H1 (cell line): ENCODE data around the gene FNIP2. TPM values are rescaled to one million over a fixed set of nuclear protein-coding genes. Genes with fewer than 3 reads are reported as not detected.

Experiments used
- RAD21 ChIP-seq, 2 experiments: IDR thresholded peaks in 1 of 2; conservative IDR thresholded peaks in 1 of 2; 2 replicates each; pipeline ENCODE4 v1.6.1; 2011; ENCODE audit warnings: low read depth in 2 of 2, low read length in 2 of 2, improper control_type of control experiment in 1 of 2, inconsistent platforms in 1 of 2, mild to moderate bottlenecking in 1 of 2, moderate library complexity in 1 of 2
- TAF7 ChIP-seq: optimal IDR thresholded peaks from 2 replicates; pipeline ENCODE3; 2011; ENCODE audit warnings: low read depth, mild to moderate bottlenecking, inconsistent platforms, low read length, moderate library complexity, borderline replicate concordance
- polyA plus RNA-seq, 7 experiments: library from polyadenylated mRNA; depleted of rRNA in 3 of 7; stranded (reverse) in 5 of 7; unstranded in 2 of 7; fragments of >200 nt in 5 of 7; fragments of 200-250 nt in 2 of 7; gene quantifications; 1 replicate in 5 of 7; 2 replicates in 1 of 7; 4 replicates in 1 of 7; pipeline versions ENCODE4 v1.2.1 to v1.2.3, GENCODE V29; 2011 to 2013; ENCODE audit warnings: missing spikeins in 2 of 7, mixed read lengths in 2 of 7
- total RNA-seq: library from RNA; stranded (reverse); fragmentation: NEBNext Ultra II Directional; extraction: Animal tissue kit (Norgen Biotek cat#: 25700); gene quantifications from 2 replicates; pipeline ENCODE4 v1.2.1, GENCODE V29; 2021
- TF ChIP-seq, protein P1 (sequence below), 3 experiments: IDR thresholded peaks; 1 replicate in 2 of 3; 2 replicates in 1 of 3; pipeline versions ENCODE4 v1.5.1 to v1.6.1; 2011; ENCODE audit warnings: low read length in 3 of 3, mild to moderate bottlenecking in 3 of 3, inconsistent platforms in 2 of 3, low read depth in 1 of 3, moderate library complexity in 1 of 3; ENCODE audit not compliant: insufficient read depth in 1 of 3; ENCODE audit errors: control extremely low read depth in 1 of 3

The FNIP2 gene
- total and polyA plus RNA-seq, 2 of the 8 experiments (the other 6 are each of a cell fraction or from before 2014, with no cell fraction given) = 4.0 to 13.0 TPM

DNA sequence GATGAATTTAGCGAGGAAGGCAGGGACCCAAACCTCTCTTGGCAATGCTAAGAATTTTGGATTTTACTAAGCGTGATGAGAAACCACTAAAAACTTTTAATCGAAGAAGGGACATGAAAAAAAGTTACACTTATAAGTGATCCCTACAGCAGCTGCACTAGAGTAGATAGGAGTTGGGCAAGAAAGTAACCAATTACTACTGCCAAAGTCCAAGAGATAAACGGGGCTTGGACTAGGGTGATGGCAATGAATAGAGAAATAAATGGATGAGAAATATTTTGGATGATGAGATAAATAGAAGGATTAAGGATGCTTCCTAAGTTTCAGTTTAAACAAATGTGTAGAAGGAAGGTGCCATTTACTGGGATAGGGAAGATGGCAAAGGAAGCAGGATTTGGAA, 6.3 kb upstream of the FNIP2 start (continued):
- no peak for TF ChIP-seq RAD21 (IDR thresholded peaks at IDR 0.05 in 1 of 2, conservative IDR thresholded peaks at IDR 0.05 in 1 of 2; ENCODE audit: low read depth in 2 of 2, low read length in 2 of 2)
- TF ChIP-seq, protein P1, sequence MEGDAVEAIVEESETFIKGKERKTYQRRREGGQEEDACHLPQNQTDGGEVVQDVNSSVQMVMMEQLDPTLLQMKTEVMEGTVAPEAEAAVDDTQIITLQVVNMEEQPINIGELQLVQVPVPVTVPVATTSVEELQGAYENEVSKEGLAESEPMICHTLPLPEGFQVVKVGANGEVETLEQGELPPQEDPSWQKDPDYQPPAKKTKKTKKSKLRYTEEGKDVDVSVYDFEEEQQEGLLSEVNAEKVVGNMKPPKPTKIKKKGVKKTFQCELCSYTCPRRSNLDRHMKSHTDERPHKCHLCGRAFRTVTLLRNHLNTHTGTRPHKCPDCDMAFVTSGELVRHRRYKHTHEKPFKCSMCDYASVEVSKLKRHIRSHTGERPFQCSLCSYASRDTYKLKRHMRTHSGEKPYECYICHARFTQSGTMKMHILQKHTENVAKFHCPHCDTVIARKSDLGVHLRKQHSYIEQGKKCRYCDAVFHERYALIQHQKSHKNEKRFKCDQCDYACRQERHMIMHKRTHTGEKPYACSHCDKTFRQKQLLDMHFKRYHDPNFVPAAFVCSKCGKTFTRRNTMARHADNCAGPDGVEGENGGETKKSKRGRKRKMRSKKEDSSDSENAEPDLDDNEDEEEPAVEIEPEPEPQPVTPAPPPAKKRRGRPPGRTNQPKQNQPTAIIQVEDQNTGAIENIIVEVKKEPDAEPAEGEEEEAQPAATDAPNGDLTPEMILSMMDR (IDR thresholded peaks at IDR 0.05; ENCODE audit: control extremely low read depth in 1 of 3, insufficient read depth in 1 of 3, low read depth in 1 of 3, low read length in 3 of 3) = no peak
- no peak for TF ChIP-seq TAF7
- TF ChIP-seq, all 59 proteins: peak for 0
